HAP-1 (cell line): ENCODE measurements around the gene ETFA.

ENCODE experiments used
- DNase-seq, 2 experiments: peaks; one replicate each; pipeline ENCODE4 v3.0.0-alpha.2; 2016 to 2020; ENCODE audit warnings: low spot score in 2 of 2
- H3K27me3 ChIP-seq: fragments of 250-450 bp; sonication (Bioruptor Pico); 2 replicates; pipeline ENCODE4 v1.5.1; 2020; ENCODE audit warnings: low read depth, mild to moderate bottlenecking, moderate library complexity
- H3K36me3 ChIP-seq: fragments of 250-450 bp; sonication (Bioruptor Pico); replicated peaks from 2 replicates; pipeline ENCODE4 v1.5.1; 2020; ENCODE audit warnings: mild to moderate bottlenecking
- H3K4me1 ChIP-seq: fragments of 250-450 bp; sonication (Bioruptor Pico); 2 replicates; pipeline ENCODE4 v1.5.1; 2020; ENCODE audit warnings: mild to moderate bottlenecking
- H3K4me3 ChIP-seq: fragments of 250-450 bp; sonication (Bioruptor Pico); 2 replicates; pipeline ENCODE4 v1.5.1; 2020; ENCODE audit warnings: mild to moderate bottlenecking, moderate library complexity
- H3K9me3 ChIP-seq: fragments of 250-450 bp; sonication (Bioruptor Pico); 2 replicates; pipeline ENCODE4 v1.5.1; 2020; ENCODE audit warnings: mild to moderate bottlenecking, moderate library complexity
- in situ Hi-C: fragments of 300-500 bp; cut with MboI; formaldehyde crosslinking; loops from 3 replicates; pipeline ENCODE4 v1.14.3; 2020; ENCODE audit warnings: low sequenced_read_pairs, inconsistent platforms, mixed read lengths

The ETFA gene

GRCh38 chr15:76176059-76176458 lies 135.2 kb downstream of the ETFA start:
- Histone ChIP-seq H3K4me3 (no peak overlapping the region), H3K27me3 (peaks cover 2% of the 10 kb centered on the region; the same call in 1 of the 2 replicates), H3K36me3 (no peaks in the 10 kb centered on the region), H3K9me3 (no peaks in the 10 kb centered on the region), H3K4me1 (no peaks in the 10 kb centered on the region)
- DNase-seq, result no peak
- in situ Hi-C loops, result no loop called here

GRCh38 chr15:76175442-76175841 lies 135.8 kb downstream of the ETFA start:
- in situ Hi-C loops, result no loop called here
- H3K4me3 ChIP-seq, result no peak overlapping the region
- H3K4me1 ChIP-seq, result no peaks in the 10 kb centered on the region
- DNase-seq, result no peak
- H3K9me3 ChIP-seq, result no peaks in the 10 kb centered on the region
- H3K36me3 ChIP-seq, result no peaks in the 10 kb centered on the region
- H3K27me3 ChIP-seq, result peaks cover 2% of the 10 kb centered on the region; the same call in 1 of the 2 replicates

- Histone ChIP-seq H3K4me1 (no peaks in the 10 kb centered on the region), H3K4me3 (no peak overlapping the region), H3K27me3 (peaks cover 2% of the 10 kb centered on the region; the same call in 1 of the 2 replicates), H3K9me3 (no peaks in the 10 kb centered on the region), H3K36me3 (no peaks in the 10 kb centered on the region)
- no peak for DNase-seq
- in situ Hi-C loops, result no loop called here
Observed at GRCh38 chr15:76174654-76175053, 136.6 kb downstream of the ETFA start.

GRCh38 chr15:76173317-76173834 lies 137.9 kb downstream of the ETFA start:
- Histone ChIP-seq H3K9me3 (no peaks in the 10 kb centered on the region), H3K4me1 (no peaks in the 10 kb centered on the region), H3K36me3 (no peaks in the 10 kb centered on the region), H3K4me3 (no peak overlapping the region), H3K27me3 (peaks cover under 1% of the 10 kb centered on the region; the same call in 1 of the 2 replicates)
- DNase-seq, result no peak
- in situ Hi-C loops, result no loop called here

DNA sequence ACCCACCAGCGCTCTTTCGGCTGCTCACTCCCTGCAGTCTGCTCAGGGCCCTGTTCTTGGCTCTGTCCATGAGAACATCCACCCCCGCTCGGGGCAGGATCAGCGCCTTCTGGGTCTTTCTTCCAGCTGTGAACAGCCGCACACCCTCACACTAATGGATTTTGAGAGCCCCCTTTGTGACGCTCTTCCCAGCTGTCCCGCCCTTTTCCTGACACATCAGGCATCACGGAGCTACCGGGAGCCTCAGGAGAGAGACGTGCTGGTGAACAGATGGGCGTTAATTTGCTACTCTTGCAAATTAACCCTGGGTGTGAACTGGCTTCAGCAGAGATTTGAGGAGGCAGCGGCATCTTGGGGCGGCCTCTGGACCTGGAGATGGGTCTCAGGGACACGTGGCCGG lies 138.5 kb downstream of the ETFA start:
- no peaks in the 10 kb centered on the region for H3K4me1 ChIP-seq
- in situ Hi-C loops, result no loop called here
- H3K9me3 ChIP-seq, result no peaks in the 10 kb centered on the region
- H3K36me3 ChIP-seq, result no peaks in the 10 kb centered on the region
- no peak overlapping the region for H3K4me3 ChIP-seq
- no peak for DNase-seq
- H3K27me3 ChIP-seq, result no peaks in the 10 kb centered on the region

- H3K27me3 ChIP-seq, result no peaks in the 10 kb centered on the region
- in situ Hi-C loops, result no loop called here
- DNase-seq, result no peak
- H3K4me3 ChIP-seq, result no peak overlapping the region
- H3K9me3 ChIP-seq, result no peaks in the 10 kb centered on the region
- no peaks in the 10 kb centered on the region for H3K36me3 ChIP-seq
- no peaks in the 10 kb centered on the region for H3K4me1 ChIP-seq
Observed at GRCh38 chr15:76169911-76170800, 141.1 kb downstream of the ETFA start.

DNA sequence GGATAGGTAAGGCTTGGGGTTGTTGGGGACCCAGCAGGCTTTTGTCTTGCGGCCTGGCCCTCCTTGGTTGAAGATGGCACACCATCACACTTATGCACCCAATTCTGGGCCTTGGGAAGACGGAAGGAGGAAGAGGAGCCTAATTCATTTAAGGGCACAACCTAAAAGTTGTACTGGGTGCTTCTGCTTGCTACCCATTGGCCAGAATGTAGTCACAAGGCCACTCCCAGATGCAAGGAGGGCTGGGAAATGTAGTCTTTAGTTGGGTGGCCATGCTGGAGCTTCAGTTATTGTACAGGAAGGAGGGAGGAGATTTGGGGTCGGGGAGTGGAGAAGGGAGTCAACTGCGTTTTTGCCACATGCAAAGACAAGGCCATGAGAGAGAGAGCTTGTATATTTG lies 142.3 kb downstream of the ETFA start:
- Histone ChIP-seq H3K27me3 (no peaks in the 10 kb centered on the region), H3K4me1 (no peaks in the 10 kb centered on the region), H3K36me3 (no peaks in the 10 kb centered on the region), H3K4me3 (no peak overlapping the region), H3K9me3 (no peaks in the 10 kb centered on the region)
- in situ Hi-C loops, result no loop called here
- DNase-seq, result peak; percentile 46 to 64

- H3K27me3 ChIP-seq, result no peaks in the 10 kb centered on the region
- H3K4me3 ChIP-seq, result no peak overlapping the region
- H3K9me3 ChIP-seq, result no peaks in the 10 kb centered on the region
- no peaks in the 10 kb centered on the region for H3K4me1 ChIP-seq
- DNase-seq, result no peak
- in situ Hi-C loops, result no loop called here
- H3K36me3 ChIP-seq, result no peaks in the 10 kb centered on the region
Observed at GRCh38 chr15:76168237-76168984, 142.9 kb downstream of the ETFA start.

GRCh38 chr15:76165951-76166350 lies 145.3 kb downstream of the ETFA start:
- H3K9me3 ChIP-seq, result no peaks in the 10 kb centered on the region
- H3K4me3 ChIP-seq, result no peak overlapping the region
- no peaks in the 10 kb centered on the region for H3K36me3 ChIP-seq
- in situ Hi-C loops, result no loop called here
- DNase-seq, result no peak
- no peaks in the 10 kb centered on the region for H3K4me1 ChIP-seq
- H3K27me3 ChIP-seq, result no peaks in the 10 kb centered on the region
